ENCODE measurements around the gene IMPDH1. TPM values are rescaled to one million over a fixed set of nuclear protein-coding genes. Genes with fewer than 3 reads are reported as not detected.

The IMPDH1 gene
- total RNA-seq, 1 experiment from 2014 or later, result 63.2 TPM

DNA sequence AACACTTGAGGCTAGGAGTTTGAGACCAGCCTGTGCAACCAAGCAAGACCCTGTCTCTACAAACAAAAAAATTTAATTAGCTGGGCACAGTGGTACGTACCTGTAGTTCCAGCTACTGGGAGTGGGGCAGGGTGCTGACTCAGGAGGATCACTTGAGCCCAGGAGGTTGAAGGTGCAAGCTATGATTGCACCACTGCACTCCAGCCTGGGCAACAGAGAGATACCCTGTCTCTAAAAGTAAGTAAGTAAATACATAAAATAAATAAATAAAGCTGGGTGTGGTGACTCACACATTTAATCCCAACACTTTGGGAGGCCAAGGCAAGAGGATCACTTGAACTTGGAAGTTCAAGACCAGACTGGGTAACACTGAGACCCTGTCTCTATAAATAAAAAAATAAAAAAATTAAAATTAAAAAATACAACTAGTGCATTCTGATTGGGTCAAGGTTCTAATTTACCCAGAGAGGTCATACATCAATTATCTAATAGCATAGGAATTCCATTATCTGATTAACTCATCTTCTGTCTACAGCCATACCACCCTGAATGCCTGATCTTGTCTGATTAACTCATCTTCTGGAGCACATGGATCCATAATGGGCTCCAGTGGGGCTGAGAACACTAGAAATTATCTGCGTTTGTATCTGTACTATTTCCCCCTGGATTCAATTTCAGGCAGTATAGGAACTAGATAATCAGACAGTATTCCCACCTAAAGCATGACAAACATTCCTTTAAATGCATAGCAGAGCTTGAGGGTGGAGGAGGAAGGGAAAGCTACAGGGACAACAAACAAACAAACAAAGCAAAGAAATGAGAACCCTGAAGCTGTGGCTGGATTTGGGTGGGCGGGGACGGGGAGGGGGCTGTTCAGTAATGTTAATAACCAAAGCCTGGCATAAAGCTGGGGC, 24.9 kb upstream of the IMPDH1 start:
- DNase-seq (ENCODE audit: low read depth), result no peak

DNA sequence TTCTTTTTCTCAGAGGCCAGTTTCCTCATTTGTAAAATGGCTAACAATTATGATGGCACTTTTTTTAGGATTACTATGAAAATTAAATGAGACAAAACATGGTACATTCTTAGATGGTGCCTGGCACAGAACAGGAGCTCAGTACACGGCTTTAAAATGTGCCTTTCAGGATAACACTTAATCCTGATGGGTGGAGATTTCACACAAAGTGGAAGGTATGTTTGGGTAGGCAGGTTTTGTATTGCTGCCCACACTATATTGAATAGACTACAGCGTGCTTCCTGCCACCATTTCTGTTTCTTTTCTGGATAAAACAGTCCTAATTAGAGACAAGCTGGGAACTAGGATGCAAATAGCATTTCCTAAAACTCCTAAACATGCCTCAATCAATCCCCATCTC, 22.0 kb upstream of the IMPDH1 start:
- no peak for DNase-seq (ENCODE audit: low read depth)

DNA sequence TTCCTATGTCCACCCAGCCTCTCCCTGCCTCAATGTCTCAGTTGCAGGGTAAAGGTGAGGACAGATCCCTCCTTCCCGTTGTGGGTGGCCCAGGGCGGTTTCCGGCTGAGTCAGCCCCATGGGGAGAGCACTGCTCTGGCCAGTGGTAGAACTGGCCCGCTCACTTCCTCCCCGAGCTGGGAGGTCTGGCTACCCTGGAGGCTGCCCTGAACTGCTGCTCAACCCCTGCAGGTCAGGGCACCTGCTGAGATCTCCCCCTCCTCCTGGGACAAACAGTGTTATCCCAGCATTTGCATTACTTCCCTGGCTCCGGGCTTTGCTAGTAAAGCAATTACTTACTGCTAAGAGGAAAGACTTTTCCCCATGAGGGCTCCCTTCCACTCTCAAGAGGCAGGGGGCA, 21.4 kb upstream of the IMPDH1 start:
- DNase-seq (ENCODE audit: low read depth), result no peak

DNA sequence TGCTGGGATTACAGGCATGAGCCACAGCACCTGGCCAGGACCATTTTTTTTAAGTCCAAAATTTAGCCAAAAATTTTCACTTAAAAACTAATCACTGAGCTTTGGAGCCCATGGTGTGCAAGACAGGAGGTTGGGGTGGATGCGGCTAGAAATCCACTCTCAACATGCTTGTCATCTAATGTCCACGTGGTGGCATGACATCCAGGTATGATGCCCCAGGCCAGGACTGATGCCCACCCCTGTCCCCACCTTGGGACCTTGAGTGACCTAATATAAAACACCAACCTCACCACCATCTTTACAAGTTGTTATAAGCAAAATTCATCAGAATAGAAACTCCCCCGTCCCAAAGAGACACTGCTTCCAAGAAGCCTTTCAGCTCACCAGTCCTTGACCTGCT, 20.4 kb upstream of the IMPDH1 start:
- no peak for DNase-seq (ENCODE audit: low read depth)

DNA sequence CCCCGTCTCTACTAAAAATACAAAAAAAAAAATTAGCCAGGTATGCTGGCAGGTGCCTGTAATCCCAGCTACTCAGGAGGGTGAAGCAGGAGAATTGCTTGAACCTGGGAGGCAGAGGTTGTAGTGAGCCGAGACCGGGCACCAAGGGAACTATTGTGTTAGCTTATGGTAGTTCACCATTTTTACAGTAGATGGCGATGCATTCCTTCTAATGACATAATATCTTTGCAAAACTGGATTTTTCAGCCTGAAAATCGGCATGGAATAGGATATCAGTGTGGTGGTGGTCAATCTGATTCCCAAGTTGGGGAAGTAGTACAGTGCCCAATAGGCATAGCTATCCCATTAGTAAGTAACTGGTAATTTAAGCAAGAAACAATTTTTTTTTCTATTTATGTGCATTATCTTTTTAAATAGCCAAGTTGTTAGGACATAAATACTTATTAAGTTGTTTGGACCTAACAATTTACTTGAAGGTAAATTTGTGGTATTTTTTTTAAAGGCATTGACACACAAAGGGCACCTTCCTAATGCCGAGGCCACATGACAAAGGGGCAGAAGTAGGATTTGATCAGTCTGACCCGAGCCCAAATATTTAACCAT, 17.6 kb upstream of the IMPDH1 start:
- peak; percentile 58 for DNase-seq (ENCODE audit: low read depth)

DNA sequence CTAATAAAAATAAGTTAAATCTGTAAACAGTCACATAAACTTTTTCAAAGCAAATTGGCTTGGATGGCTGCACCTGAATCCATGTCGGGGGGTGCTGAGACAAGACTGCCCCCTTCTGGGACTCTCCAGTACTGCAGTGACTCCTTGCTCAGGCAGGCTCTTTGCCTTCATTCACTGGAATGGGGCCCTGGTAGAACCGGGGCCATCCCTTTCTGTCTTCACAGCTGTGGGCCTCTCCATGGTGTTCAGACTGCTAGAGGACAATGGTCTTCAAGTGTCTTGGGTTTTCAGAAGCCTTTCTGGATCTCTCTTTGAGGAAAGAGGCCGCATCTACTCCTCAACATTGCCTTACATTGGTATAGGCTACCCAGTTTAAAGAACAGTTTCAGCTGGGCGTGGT, 16.1 kb upstream of the IMPDH1 start:
- peak; percentile 43 for DNase-seq (ENCODE audit: low read depth)

DNA sequence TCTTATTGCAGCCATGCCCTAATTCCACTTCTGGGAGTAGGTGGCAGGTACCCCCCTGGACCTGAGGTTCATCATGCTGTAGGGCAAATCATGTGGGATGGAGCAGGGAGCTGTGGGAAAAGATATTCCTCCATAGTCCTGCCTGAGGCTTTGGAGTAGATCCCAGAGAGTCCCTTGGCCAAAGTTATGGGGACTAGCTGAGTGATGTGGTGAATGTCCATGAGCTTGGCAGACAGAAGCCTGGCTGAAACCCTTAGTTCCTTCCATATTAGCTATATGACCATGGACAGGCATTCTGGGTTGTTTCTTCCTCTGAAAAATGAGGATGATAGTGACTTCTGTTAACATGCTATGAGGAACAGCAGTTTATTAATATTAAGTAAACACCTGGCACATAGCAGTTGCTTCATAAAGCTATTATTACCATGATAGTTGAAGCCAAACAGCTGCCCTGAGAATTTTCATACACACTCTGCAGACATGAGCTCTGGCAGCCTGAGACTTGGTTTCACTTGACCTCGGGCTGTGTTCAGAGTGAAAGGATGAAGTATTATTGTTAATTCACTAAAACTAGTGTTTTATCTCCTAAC, 15.0 kb upstream of the IMPDH1 start:
- no peak for DNase-seq (ENCODE audit: low read depth)

DNA sequence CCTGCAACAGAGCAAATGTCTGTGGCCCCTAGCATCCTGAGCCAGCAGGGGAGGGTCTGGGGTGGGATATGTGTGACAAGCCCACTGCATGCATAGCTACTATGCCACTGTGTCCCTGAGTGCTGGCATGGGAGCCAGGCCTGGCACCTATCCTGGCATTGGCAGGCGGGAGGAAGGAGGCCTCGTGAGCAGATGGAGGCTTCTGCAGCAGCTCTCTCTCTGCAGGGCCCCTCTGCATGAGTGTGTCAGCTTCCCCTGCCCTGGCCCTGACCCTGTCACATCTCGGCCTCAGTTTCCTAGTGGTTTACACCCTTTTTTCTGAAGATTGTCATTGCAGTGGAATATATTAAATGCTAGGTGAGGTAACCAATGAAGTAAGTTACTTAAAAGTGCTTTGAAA, 13.1 kb upstream of the IMPDH1 start:
- DNase-seq (ENCODE audit: low read depth), result no peak

DNA sequence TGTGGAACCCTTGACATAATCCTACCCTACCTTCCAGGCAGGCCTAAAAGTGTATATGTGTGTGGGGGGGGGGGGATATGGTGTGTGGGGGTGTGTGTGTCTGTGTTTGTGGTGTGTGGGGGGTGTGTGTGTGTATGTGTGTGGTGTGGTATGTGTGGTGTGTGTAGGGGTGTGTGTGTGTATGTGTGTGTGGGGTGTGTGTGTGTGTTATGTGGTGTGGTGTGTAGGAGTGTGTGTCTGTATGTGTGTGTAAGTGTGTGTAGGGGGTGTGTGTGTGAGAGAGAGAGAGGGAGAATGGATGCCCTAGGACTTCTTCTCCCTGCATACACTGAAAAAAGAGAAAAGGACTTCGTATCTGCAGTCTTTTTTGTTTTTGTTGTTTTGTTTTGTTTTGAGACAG, 12.3 kb upstream of the IMPDH1 start:
- DNase-seq (ENCODE audit: low read depth), result no peak

DNA sequence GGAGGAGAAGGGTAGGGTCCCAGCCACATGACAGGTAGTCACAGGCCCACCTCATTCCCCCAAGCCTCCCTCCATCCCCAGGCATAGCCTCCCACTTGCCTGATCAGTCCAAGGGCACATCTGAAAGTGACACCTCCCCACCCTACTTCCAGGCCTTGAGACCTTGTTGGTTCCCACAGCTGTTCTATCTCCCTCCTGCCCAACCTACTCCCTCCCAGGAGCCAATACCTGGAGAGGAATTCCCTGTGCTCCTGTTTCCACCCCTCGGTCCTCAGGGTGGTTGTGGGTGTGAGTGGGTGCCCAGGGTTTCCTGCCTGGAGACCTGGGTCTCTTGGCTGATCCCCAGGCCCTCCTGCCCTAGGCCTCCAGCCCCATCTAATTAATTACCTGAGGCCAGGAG, 11.6 kb upstream of the IMPDH1 start:
- DNase-seq (ENCODE audit: low read depth), result no peak

DNA sequence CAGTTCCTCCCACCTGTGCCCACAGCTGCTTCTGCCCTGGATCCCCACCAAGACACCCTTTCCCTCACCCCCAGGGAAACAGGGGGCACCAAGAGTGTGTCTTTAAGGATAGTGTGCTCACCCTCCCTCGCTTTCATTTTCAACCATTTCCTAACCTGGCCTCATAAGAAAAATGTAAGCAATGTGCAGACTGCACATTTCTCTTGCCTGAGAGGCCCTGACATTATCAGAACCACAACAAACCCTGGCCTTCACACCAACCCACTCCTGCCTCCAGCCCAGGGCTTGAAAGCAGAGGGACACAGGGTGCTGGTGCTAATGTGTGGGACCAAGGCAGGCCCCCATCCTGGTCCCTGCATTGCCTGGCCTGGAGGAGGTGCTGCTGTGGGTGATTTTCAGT, 11.0 kb upstream of the IMPDH1 start:
- no peak for DNase-seq (ENCODE audit: low read depth)

DNA sequence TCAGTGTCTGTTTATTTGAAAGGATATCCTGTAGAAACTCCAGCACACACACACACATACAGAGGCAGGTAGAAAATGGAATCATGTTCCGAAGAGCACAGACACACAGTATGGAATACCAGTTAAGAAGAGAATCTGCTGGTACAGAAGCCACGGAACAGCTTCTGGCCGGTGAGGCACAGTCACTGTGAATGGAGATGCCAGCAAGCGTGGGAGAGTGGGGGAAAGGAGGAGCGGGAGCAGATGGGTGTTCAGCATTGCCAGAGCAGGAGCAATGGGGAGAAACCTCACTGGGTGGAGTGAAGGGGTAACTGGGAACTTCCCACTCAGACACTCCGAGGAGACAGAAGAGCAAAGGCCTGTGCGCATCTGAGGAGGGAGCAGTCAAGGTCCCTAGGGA, 9.5 kb upstream of the IMPDH1 start:
- DNase-seq (ENCODE audit: low read depth), result no peak

DNA sequence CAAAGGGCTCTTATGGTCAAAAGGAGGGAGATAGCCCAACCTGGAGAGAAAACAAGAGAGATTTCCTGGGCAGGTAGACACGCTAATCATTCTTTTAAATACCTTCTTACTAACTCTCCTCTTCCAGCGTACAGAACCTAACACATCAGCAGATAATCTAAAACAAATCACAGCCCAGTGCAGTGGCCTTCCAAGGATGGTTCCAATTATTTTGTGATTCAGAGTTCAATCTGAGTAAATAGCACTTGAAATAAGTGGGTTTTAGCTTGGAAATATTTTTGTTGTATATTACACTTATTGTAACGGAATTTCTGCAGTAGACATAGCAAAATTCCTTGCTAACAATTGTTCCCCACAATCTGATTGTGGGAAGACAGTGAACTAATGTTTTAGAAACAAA, 7.3 kb upstream of the IMPDH1 start:
- DNase-seq (ENCODE audit: low read depth), result no peak

DNA sequence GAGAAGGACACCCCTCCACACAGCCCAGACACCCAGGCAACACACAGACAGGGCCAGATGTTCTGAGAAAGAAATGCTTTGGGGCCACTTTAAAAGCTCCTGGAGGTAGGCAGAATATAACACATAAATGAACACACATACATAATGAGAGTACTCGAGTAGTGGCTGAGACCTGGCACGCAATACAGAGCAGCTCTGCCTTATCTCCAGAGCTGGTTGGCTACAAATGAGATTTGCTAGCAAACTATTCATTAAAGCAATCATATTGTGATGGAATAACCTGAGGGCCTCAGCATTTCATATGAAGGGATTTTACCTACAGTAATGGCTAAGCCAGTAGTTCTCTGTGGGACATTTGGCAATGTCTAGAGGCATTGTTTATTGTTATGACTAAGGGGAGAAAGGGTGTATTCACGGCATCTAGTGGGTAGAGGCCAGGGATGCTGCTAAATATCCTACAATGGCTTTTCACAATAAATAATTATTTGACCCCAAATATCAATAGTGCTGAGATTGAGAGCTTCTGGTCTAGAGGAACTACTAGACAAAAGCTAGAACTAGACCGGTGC, 5.5 kb upstream of the IMPDH1 start:
- no peak for DNase-seq (ENCODE audit: low read depth)

DNA sequence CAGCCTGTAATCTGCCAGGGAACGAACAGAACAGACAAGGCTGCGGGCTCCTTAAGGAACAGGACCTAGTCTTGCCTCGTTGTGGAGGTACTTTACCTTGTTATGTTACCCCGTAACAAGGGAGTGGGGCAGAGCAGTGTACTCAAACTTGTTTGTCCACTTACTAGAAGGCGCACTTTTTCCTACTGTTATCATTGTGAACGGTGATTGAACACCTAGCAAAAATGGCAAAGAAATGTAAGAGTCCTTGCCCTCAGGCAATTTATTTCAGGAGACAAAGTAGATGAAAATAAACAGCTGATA, 620 bp upstream of the IMPDH1 start:
- DNase-seq (ENCODE audit: low read depth), result no peak

DNA sequence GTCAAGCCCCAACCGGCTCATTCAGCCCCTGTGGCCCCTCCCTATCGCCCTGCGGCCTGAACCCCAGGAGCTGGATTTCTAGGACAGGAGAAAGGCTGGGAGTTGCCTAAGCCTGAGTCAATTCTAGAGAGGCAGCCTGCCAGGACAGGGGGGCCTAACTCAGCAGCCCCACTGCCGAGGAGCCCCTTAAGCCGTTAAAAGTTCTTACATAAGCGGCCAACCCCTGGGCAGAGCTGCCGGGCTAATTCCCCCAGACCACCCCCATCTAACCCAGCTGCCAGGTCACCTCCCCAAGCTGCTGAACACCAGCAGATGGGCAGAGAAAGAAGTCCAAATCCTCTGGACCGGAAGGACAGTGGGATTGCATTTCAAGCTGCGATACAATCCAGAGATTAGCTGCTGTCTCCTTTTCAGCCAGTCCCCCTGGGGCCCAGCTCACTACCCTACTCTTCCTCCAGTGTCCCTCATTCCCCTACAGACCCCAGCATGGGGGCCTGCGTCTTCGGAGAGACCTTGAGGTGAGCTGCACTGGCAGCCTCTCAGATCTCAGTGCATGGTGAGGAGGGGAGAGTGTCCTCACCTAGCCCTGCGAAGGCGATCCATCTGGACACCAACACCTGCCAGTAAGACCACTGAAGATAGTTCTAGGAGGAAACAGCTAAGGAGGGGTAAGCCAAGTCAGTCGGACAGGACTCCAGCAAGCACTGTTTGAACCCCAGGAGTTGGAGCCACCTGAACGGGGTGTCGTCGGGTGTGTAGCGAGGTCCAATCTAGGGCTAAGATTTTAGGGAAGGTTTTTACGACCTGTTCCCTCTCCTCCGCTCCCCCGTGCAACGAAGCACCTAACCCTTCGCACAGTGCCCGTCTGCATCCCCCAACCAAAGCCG, 830 bp downstream of the IMPDH1 start:
- DNase-seq (ENCODE audit: low read depth), result no peak

DNA sequence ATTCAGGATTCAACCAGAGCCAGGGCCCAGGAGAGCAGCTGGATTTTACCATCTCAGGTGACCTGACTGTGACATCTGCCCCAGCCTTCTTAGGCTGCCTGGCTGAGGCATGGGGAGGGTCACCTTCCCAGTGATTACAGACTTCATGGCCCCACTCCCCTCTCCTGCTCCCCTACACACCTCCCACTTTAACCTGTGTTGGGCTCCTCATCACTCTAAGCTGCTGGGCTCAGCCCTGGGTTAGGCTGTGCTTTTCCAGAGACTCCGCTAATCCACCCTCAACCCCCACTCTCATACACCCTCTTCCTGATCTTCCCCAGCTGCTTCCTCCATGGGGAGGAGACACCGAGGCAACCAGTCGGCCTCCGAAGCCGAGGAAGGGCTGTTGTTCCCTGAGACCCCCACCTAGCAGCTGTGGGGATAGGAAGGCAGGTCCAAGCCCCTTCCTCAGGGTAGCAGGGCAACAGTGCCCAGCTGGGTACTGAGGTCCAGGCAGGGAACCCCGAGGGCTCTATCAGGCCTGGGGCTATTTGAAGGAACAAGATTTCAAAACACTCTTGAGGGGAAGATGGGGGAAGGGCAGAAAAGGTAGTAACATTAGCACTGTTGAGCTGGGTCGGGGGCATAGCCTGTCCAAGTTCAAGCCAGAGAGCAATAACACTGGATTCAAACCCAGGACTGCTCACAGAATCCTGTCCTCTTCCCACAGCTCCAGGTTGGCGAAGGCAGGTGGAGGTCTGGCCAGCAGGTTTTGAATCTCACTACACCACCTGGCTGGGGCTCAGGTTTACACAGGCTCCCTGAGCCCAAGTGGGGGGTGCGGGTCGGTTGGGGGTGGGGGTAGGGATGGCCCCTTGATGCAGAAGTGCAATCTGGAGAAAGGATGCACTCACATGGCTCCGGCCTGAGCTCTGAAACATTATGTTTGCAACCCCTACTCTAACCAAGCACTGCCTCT, 1.8 kb downstream of the IMPDH1 start:
- DNase-seq (ENCODE audit: low read depth), result no peak

DNA sequence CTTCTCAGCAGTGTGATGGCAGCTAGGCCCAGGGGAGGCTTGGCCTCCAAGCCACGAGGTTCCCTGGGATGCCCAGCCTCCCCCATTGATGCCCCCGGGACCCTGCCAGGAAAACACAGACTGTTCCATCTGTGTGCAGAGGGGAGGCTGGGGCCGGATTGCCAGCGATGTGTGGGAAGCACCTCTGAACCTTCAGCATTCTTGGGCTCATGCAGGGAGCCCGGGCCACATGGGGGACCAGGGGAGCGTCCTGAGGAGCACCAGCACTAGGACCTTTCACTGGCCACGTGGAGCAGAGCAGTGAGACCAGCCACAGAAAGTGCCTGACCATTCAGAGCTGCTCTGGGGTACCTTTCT, 2.6 kb downstream of the IMPDH1 start:
- no peak for DNase-seq (ENCODE audit: low read depth)

DNA sequence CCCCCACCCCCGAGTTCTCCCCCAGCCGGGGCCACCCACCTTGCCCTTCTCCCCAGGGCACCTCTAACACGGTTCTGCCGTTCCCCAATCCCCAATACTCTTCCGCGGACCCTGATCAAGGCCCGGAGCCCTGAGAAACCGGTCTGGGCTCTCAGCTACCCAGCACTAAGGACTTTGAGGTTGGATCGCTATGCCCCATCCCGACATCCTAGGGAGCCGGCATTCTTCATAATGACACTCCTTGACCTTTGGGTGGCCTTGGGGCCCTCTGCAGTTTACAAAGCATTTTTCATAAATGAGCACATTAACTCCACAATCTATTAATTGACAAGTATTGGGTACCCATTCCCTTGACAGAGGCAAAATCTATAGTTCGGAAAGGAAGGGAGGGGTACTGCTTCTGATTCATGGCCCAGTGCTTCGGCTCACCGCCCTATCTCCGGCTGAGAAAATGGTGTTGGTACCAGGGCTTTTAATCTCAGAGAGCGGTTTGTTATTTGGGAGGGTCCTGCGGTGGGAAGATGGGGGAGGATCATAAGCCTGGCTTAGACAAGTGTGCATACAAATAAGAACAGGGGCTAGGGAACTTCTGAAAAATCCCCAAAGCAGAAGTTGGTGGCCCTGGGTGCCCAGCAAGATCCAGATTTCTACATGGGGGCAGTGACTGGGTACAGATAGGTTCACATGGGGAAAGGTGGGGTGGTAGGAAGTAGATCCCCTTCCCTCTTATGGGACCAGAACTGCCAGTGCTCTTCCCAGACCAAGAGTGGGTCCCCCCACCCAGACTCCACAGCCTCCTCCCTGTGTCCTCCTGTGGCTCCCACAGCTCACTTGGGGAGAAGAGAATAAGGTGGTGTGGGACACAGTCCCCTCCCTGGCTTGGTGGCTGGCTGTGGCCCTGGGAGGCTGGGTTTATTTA, 3.2 kb downstream of the IMPDH1 start:
- no peak for DNase-seq (ENCODE audit: low read depth)

Data from RPMI7951 (cell line).